ENCODE results near the gene POU2F2.

The POU2F2 gene

DNA sequence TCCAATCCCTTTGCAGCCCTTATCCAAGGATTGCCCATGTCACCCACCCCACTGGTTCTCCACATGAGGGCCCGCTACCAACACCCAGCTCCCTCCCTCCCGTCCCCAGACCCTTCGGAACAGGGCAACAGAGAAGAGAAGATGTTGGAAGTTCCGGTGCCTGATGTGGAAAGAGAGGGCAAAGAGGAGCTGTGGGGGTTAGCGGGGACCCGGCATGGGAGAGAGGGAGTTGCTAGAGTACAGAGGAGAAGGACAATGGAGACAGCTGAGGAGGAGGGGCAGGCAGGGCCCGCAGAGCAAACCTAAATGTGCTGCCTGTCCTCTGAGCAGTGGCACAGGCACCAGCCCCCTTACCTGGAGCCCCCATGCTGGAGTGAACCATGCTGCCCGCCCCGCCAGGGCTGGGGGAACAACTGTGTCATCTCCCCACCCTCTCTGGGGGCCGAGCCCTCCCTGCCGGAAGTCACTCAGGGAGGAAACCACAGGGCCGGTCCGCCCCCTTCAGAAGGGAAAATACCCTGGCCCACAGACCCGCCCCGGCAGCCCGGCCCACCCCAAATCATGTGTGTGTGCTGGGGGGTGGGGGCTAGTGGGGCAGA is at the start of gene POU2F2:
Gene POU2F2, minus strand, starts transcription at position 417 of the 599 bp plus-strand sequence. Its CDS starts 35 bp downstream, at position 382.
- in situ Hi-C loops (cut with HindIII; ENCODE audit: low sequenced_read_pairs) = loop anchor here (25.0 kb wide), 1 partner anchor 305 kb away; the partner anchor contains the start of genes CXCL17 and LIPE

DNA sequence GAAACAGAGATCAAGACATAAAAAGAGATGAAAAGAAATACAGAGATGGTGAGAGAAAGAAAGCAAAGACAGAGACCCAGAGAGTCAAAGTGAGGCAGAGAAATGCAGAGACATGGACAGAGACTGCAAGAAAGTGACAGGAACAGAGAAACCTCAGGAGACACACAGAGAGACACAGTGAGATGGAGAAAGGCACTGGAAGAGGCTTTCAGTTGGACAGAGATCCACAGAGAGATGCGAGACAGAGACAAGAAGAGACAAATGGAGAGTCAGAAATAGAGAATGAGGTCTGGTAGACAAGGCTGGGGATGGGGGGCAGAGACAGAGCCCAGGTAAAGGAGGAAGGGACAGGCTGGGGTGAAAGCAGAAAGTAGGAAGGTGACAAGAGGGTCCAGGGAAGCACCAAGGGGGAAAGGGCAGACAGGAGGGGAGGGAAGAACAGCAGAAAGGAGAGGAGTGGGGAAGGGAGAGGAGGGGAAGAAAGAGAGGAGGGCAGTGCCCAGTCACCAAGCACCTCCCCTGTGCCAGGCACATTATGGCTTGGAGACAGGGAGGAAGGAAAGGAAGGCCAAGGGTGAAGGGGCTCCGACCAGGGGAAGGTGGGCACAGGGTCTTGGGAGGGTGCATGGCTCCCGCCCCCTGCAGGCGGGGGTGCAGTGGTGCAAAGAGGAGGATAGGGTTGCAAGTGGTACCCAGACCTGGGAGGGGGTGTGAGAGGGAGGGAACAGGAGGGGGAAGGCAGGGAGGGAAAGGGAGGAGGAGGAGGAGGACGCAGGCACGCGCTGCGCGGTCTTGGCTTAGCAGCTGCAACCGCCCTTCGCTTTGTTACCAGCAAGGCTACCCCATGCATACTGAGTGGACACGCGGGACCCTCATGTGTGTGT is 46.8 kb upstream of the POU2F2 start:
- in situ Hi-C loops (cut with HindIII; ENCODE audit: low sequenced_read_pairs) = no loop called here

DNA sequence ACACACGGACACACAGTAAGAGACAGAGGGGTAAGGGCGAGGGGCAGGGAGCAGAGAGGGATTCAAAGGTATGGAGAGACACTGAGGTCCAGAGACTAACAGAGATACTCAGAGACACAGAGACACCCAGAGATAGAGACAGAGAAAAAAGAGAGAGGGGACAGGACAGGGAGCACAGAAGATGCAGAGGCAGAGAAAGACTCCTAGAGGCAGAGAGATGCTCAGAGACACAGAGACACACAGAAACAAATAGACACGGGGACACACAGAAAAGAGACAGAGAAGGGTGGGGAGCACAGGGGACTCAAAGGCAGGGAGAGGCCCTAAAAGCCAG is 45.4 kb upstream of the POU2F2 start:
- in situ Hi-C loops (cut with HindIII; ENCODE audit: low sequenced_read_pairs) = no loop called here

DNA sequence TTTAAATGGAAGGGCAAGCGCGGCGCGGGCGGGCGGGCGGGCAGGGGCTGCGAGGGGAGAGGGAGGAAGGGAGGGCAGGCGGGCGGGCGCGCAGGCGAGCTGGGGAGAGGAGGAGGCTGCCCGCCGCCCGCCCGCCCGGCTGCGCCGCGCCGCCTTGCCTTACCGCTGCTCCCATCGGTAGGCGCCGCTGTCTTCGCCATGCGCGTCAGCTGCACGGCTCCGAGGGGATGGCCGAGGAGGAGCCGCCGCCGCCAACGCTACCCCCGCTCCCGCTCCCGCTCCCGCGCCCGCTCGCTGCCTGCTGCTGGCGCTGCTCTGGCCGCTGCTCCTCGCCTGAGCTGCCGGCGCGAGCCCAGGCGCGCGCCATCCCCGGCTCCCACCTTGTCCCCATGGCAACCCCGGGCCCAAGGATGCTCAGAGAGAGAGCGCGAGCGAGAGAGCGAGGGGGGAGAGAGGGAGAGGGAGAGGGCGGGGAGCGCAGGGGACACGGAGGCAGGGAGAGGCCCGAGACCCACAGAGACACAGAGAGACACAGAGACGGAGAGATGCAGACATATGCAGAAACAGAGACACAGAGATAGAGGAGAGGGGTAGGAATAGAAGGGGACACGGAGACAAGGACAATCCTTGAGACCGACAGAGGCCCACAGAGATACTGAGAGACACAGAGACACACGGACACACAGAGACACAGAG is 44.9 kb upstream of the POU2F2 start:
- in situ Hi-C loops (cut with HindIII; ENCODE audit: low sequenced_read_pairs) = no loop called here

DNA sequence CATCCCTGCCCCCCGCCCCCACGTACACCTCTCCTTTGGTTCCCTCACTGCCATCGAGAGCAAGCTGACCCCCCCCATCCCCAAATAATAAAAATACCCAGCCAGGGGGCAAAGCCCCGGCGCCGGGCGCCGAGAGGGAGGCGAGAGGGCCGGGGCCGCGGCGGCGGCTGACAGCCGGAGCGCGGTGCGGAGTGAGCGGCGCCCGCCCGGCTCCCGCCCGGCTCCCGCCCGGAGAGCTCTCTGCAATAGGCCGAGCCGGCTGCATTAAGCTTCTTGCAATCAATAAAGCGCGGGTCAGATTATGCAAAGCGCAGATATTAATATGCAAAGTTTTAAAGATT is 44.4 kb upstream of the POU2F2 start:
- in situ Hi-C loops (cut with HindIII; ENCODE audit: low sequenced_read_pairs) = no loop called here

DNA sequence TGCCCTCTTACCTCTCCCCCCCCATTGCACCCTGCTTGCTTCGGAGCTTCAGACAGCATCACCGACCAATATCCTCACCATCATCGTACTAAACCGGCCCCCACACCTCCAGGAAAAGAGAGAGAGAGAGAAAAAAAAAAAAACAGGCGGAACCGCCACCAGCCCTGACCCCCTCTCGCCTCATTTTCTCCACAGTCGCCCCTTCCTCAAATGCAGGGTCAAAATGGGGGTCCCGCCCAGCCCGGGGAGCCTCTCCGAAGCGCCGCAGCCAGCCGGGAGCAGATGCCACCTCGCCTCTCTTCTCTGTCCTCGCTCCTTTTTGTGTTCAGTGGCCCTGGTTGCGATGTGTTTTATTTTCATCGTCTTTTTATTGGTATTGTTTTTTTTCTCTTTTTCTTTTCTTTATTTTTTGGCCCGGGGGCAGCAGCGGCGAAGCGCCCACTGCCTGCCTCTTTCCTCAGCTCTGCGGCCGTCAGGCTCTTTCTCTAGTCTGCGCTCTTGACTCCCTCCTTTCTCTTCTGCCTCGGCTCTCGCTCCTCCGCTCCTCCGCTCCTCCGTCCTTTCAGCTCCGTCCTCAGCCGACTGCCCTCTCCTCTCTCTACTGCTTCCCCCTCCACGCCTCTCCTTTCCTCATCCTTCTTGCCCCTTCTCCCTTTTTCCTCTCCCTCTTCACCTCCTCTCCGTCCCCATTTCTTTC is 43.9 kb upstream of the POU2F2 start:
- in situ Hi-C loops (cut with HindIII; ENCODE audit: low sequenced_read_pairs) = no loop called here

DNA sequence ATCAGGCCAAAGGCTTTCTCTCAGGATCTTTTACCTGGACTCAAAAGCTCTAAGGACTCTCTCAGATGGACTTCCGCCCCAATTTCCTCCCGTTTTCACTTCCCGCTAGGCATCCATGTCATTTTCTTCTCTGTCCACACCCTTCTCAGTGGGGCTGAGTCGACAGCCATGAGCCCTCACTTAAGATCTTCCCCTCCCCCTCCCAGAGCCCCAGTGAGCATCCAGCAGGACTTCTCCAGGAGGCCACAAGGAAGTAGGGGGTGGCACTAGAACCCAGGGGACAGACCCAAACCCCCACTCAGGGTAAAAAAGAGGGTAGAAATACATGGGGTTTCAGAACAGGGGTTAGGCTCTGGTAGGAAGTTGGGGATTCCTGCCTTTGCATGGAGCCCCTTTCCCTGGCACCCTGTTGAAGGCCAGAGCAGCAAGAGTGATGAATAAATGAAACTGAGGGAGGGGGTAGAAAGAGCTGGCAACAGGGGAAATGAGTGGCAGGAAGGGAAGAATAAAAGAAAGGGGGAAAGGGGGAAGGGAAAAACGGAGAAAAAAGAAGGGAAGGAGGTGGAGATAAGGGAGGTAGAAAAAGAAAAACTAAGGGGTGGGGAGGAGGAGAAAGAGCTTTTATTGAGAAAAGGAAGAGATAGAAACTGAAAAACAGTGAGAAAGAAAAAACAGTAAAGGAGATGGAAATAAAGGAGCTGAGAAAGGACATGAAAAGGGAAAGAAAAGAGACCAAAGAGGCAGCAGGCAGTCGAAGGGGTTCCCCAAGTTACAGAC is 42.9 kb upstream of the POU2F2 start:
- in situ Hi-C loops (cut with HindIII; ENCODE audit: low sequenced_read_pairs) = no loop called here

DNA sequence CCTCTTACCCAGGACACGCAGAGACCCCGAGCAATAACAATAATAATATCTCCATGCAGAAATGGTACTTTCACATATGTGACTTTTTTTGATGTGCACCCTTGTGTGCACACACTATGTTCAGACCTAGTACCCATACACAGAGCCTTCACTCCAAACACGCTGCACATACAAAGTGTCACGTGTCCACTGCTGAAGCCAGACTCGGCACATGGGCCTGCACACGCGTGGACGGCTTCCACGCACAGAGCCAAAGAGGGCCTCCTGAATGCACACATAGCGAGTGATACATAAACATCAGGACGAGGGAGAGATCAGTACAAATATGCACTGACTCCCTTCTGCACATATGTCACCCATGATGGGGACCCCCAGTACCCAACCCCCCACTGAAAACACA is 41.9 kb upstream of the POU2F2 start:
- in situ Hi-C loops (cut with HindIII; ENCODE audit: low sequenced_read_pairs) = no loop called here

DNA sequence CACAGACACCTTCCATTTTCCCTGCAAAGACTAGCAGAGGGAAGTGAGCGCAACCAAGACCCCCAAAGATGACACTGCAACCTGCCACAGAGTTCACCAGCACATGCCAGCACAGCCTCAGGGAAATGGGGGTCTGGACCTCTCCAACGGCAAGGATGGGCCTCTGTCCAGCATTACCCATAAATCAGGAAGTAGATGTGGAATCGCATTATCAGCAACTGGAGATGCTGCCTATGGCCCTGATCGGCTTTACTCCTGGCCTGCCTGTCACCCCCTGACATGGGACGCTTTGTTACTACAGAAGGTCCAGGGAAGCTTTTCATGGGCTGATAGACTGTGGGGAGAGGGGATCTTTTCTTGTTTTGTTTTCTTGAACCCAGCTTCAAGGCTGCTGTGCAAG is 41.4 kb upstream of the POU2F2 start:
- in situ Hi-C loops (cut with HindIII; ENCODE audit: low sequenced_read_pairs) = no loop called here

DNA sequence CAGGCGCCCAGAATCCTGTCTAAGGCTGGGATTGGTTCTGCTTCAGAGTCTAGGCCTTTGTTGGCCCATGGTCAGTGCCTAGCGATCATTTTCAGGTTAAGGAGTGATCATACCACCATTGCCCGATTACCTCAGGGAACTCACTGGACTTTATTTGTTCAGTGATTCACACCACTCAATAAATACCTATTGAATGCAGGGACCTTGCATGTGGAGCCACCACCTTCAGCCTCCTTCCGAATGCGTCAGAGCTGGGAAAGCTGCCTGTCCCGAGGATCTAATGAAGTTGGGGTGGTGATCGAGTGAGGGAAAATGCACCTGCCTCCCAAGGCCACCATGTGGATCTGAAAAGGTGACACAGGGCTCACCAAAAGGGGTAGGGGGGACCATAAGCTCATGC is 40.0 kb upstream of the POU2F2 start:
- in situ Hi-C loops (cut with HindIII; ENCODE audit: low sequenced_read_pairs) = no loop called here

DNA sequence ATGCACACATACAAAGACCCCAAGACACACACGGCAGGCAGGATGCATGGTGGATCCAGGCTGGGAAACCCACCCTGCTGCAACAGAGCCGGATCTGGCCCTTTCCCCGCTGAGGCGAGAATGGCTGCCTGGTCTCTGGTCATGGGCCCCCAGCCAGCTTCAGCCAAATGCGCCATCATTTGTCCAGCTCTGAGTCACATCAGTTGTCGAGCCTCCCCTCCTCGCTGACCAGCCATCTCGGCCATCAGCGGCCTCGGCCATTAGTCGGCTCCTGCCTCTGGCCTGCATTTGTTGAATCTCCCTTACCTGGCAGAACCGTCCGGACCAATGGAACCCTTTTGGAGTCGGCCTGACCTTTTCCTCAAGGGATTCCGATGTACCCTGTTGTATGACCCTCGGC is 38.5 kb upstream of the POU2F2 start:
- in situ Hi-C loops (cut with HindIII; ENCODE audit: low sequenced_read_pairs) = no loop called here

DNA sequence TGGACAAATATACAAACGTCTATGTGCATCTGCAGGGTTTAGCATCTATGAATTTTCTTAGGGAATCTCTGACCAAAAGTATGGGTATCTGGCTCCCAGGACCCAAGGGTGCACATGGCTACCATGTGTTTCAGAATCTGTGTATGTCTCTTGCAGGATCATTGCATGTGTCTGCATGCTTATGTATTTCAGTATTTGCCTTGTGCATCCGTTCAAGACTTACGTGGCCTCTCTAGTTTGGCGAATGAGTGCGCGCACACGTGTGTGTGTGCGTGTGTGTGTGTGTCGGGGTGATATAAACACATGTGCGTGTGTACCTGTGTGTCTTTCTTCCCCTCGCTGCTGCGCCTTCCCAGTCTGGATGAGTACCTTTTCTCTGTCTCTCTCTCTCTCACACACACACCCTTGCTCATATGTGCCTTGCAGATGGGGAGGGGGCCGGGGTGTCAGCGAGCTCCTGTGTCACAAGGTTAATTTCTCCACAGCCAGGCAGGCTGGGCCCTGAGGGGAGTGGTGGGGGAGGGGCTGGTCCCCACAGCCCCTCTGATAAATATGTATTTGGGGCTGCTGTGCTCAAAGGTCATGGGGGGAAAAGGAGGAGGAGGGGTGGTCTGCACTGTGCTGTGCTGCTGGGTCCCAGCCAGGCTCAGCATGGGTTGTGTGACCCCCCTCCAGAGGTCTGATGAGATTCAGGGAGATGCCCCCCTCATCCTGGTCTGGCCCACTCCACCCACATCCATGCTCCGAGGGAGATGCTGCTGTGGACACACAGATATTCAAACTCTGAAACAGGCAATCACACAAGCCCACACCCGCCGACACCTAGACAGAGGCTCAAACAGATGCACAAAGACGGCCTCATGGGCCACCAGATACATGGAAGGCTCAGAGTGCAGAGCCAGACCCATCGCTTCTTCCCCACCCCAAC is 37.5 kb upstream of the POU2F2 start:
- in situ Hi-C loops (cut with HindIII; ENCODE audit: low sequenced_read_pairs) = no loop called here

DNA sequence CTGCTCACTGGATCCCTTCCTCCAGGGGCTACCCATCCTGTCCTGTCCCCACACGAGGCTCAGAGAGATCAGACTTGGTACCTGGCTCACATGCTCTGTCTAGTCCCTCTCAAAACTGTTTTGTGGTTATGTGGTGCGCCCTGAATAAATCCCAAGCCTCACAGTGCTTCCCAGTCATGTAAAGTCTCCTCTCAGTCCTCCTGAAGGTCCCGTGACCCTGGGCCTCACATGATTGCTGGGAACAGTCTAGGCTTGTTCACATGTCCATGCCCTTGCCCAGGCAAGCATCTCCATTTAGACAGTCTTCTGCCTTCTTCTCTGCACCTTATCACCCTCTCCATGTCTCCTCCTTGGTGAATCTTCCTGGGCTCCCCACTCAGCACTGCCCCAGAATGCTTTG is 36.0 kb upstream of the POU2F2 start:
- in situ Hi-C loops (cut with HindIII; ENCODE audit: low sequenced_read_pairs) = no loop called here

DNA sequence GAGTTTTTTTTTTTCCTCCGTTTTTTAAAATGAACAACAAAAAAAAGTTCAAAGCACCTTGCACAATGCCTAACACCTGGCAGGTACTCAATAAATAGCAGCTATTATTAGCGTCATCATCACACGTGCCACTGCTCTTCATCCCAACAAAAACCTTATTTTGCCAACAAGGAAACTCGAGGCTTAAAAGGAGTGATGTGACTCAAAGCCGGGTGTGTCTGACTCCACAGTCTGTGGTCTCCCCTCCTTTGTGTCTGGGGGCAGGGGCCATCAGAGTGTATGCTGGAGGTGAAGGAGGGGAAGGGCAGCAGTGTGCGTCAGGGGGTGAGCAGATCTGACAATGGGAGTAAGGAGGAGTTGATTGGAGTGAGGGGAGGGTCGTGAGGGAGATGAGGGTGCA is 34.1 kb upstream of the POU2F2 start:
- in situ Hi-C loops (cut with HindIII; ENCODE audit: low sequenced_read_pairs) = no loop called here

DNA sequence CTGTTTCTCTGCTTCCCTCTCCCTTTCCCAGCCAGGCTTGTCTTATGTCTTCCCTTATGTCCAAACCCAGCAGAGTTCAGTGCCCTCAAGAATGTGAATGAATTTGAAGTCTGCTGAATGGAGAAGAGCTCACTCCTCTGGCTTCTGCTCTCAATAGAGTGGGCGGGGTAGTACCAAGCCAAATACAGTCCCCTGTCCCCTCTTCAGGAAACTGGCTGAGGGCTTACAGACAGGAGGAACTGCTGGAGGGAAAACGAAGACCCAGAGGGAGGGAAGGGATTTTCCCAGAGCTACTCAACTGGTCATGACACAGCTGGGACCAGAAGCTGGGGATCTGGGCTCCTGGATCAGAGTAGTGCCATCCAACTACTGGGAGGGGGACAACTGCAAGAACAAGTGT is 32.9 kb upstream of the POU2F2 start:
- in situ Hi-C loops (cut with HindIII; ENCODE audit: low sequenced_read_pairs) = no loop called here

DNA sequence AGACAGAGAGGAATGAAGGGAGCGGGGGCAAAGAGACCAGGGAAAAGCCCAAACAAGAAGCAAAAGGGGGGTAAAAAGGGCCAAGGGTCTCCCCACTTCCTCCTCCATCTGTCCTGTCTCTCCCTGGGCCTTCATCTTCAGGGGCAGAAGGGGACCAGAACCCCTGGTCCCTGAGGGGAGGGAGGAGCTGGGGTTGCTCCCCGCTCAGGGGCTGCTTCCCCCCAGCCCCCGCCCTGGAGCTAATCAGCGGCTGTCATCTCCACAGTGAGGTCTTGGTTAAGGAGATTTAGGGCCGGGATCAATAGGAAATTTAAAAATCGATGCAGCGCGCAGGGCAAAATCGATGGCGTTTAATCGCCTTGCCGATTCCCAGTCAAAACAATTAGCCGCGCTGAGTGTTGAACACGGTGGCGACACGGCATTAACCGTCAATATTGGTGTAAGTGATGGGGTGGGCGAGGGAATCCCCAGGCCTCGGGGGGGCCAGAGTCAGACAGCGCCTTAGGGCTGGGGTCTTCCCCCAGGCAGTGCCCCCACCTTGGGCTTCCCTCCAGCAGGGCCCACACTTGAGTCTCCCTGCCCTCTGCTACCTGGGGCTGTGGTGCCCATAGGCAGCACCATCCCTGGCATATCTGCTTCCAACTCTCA is 29.5 kb upstream of the POU2F2 start:
- in situ Hi-C loops (cut with HindIII; ENCODE audit: low sequenced_read_pairs) = no loop called here

DNA sequence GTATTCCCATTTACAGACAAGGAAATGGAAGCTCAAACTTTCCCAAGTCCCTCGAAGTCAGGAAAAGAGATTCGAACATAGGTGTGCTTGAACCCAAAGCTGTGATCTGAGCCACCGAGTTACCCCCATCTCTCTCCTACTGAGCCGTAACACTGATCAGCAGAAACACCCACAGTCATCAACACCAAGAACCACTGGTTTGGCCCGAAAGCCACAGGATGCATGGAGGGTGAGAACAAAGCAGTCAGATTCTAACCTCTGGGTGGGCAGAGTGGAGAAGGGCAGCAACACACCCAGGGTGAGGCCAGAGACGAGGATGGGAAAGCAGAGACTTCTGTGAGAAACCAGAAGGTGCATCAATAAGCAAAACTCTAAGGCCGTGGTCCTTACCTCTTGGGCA is 27.7 kb upstream of the POU2F2 start:
- in situ Hi-C loops (cut with HindIII; ENCODE audit: low sequenced_read_pairs) = no loop called here

DNA sequence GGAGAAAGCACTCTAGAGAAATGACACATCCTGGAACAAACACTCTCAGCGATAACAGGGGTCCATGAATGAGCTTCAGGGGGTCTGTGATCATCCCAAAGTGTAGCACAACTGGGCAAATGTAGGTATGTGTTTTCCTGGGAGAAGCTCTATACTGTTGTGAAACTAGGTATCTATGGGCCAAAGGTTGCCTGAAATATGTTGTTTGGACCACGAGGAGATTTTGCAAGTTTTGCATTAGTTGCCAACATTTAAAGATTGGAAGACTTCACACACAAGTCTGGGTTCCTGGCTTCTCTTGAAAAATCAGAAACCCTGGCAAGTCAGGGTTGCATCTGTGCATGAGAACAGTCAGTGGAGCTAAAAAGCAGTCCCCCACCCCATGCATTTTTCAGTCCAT is 26.7 kb upstream of the POU2F2 start:
- in situ Hi-C loops (cut with HindIII; ENCODE audit: low sequenced_read_pairs) = no loop called here

DNA sequence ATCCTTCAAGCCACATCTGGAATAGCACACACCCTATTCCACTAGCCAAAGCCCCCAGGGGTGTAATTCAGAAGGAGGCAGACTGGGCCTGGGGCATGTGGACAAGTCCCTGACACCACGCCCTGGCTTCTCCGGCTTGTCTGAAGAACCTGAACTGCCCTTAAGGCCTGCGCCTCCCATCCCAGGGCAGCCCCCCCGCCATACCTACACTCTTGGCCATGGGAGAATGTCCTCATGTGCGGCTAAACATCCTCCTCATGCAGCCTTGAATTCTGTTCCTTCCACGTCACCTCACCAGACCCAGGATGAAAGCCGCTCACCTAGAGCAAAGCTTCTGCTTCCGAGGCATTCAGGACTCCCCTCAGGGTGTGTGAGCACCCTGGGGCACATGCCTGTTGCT is 24.3 kb upstream of the POU2F2 start:
- in situ Hi-C loops (cut with HindIII; ENCODE audit: low sequenced_read_pairs) = no loop called here
